Calu3 (cell line): ENCODE measurements around the gene ABCD3. TPM values are rescaled to one million over a fixed set of nuclear protein-coding genes. Genes with fewer than 3 reads are reported as not detected.

ENCODE experiments used
- BruUV-seq: library from RNA; stranded (reverse); fragments of 400-500 nt; replicated peaks from 2 replicates; lab custom pipeline; 2021; lab: Mats Ljungman, UMichigan
- CTCF ChIA-PET: fragments of 300-600 bp; sonication (Branson Sonifier 250); formaldehyde crosslinking; loops from one replicate; lab custom pipeline; 2022; ENCODE audit warnings: antibody characterized with exemption; lab: Charles Lee
- DNase-seq: peaks from one replicate; pipeline ENCODE4 v3.0.0; 2022
- H3K27ac Mint-ChIP-seq: one replicate; pipeline ENCODE4 v1.8.0; 2022; ENCODE audit warnings: mixed read lengths; ENCODE audit not compliant: unreplicated experiment
- H3K27me3 Mint-ChIP-seq: one replicate; pipeline ENCODE4 v1.8.0; 2022; ENCODE audit warnings: mixed read lengths; ENCODE audit not compliant: unreplicated experiment
- H3K36me3 Mint-ChIP-seq: one replicate; pipeline ENCODE4 v1.8.0; 2022; ENCODE audit warnings: mild to moderate bottlenecking, moderate library complexity, mixed read lengths; ENCODE audit not compliant: insufficient read depth, unreplicated experiment
- H3K4me1 Mint-ChIP-seq: one replicate; pipeline ENCODE4 v1.8.0; 2022; ENCODE audit warnings: mild to moderate bottlenecking, low read depth, mixed read lengths; ENCODE audit not compliant: unreplicated experiment
- H3K4me3 Mint-ChIP-seq: one replicate; pipeline ENCODE4 v1.8.0; 2022; ENCODE audit warnings: mild to moderate bottlenecking, low read depth, moderate library complexity, mixed read lengths; ENCODE audit not compliant: unreplicated experiment
- H3K9me3 Mint-ChIP-seq: one replicate; pipeline ENCODE4 v1.8.0; 2022; ENCODE audit warnings: low read depth, mixed read lengths; ENCODE audit not compliant: unreplicated experiment
- intact Hi-C: fragments of 100-400 bp; cut with micrococcal nuclease; formaldehyde crosslinking; loops from one replicate; pipeline ENCODE4 v1.10.0; 2022; ENCODE audit not compliant: unreplicated experiment
- total RNA-seq: library from RNA; stranded (reverse); gene quantifications from 2 replicates; pipeline ENCODE4 v1.2.3, GENCODE V29; 2022
- TF ChIP-seq, protein P1 (sequence below): fragments of 200-600 bp; IDR thresholded peaks from one replicate; pipeline ENCODE4 v1.8.0; 2022; ENCODE audit warnings: antibody characterized with exemption; ENCODE audit not compliant: unreplicated experiment

The ABCD3 gene
- total RNA-seq, 1 experiment from 2014 or later: 59.3 TPM

- TF ChIP-seq, protein P1, sequence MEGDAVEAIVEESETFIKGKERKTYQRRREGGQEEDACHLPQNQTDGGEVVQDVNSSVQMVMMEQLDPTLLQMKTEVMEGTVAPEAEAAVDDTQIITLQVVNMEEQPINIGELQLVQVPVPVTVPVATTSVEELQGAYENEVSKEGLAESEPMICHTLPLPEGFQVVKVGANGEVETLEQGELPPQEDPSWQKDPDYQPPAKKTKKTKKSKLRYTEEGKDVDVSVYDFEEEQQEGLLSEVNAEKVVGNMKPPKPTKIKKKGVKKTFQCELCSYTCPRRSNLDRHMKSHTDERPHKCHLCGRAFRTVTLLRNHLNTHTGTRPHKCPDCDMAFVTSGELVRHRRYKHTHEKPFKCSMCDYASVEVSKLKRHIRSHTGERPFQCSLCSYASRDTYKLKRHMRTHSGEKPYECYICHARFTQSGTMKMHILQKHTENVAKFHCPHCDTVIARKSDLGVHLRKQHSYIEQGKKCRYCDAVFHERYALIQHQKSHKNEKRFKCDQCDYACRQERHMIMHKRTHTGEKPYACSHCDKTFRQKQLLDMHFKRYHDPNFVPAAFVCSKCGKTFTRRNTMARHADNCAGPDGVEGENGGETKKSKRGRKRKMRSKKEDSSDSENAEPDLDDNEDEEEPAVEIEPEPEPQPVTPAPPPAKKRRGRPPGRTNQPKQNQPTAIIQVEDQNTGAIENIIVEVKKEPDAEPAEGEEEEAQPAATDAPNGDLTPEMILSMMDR: no peak
- intact Hi-C loops: no loop called here
- no peaks in the 10 kb centered on the region for H3K27me3 Mint-ChIP-seq
- H3K27ac Mint-ChIP-seq: no peak overlapping the region
- peaks cover under 1% of the 10 kb centered on the region for H3K36me3 Mint-ChIP-seq
- no peaks in the 10 kb centered on the region for H3K9me3 Mint-ChIP-seq
- no TSS peak for BruUV-seq
- H3K4me3 Mint-ChIP-seq: no peak overlapping the region
- CTCF ChIA-PET: no interaction called here
- peaks cover 14% of the 10 kb centered on the region for H3K4me1 Mint-ChIP-seq
- DNase-seq: no peak
Observed at GRCh38 chr1:94389298-94389697, 28.9 kb upstream of the ABCD3 start.

DNA sequence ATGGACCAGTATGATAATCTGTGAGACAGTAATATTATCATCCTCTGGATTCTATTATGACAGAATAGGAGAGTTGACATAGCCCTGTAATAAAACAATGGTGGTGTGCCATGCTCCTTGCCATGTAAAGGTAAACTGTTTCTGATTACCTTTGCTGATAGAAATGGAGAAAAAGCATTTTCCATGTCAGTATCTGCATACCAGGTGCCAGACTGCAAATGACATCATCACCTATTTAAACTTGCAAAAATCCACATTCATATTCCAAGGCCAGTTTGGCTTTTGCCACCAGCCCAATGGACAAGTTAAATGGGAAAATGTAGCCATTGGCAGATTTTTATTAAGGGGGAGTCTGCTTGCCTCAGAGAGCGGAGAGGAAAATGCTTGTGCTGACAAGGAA is 23.9 kb upstream of the ABCD3 start:
- H3K27me3 Mint-ChIP-seq: no peaks in the 10 kb centered on the region
- CTCF ChIA-PET: no interaction called here
- intact Hi-C loops: no loop called here
- no peaks in the 10 kb centered on the region for H3K9me3 Mint-ChIP-seq
- peaks cover 21% of the 10 kb centered on the region for H3K4me1 Mint-ChIP-seq
- BruUV-seq: no TSS peak
- no peaks in the 10 kb centered on the region for H3K36me3 Mint-ChIP-seq
- TF ChIP-seq, protein P1: no peak
- no peak for DNase-seq
- no peak overlapping the region for H3K4me3 Mint-ChIP-seq
- H3K27ac Mint-ChIP-seq: no peak overlapping the region

- Mint-ChIP-seq H3K9me3 (no peaks in the 10 kb centered on the region), H3K4me3 (no peak overlapping the region), H3K4me1 (peaks cover 26% of the 10 kb centered on the region), H3K27me3 (no peaks in the 10 kb centered on the region), H3K27ac (no peak overlapping the region), H3K36me3 (no peaks in the 10 kb centered on the region)
- intact Hi-C loops: no loop called here
- BruUV-seq: no TSS peak
- TF ChIP-seq, protein P1: no peak
- CTCF ChIA-PET: no interaction called here
- no peak for DNase-seq
Observed at GRCh38 chr1:94395231-94395630, 23.0 kb upstream of the ABCD3 start.

DNA sequence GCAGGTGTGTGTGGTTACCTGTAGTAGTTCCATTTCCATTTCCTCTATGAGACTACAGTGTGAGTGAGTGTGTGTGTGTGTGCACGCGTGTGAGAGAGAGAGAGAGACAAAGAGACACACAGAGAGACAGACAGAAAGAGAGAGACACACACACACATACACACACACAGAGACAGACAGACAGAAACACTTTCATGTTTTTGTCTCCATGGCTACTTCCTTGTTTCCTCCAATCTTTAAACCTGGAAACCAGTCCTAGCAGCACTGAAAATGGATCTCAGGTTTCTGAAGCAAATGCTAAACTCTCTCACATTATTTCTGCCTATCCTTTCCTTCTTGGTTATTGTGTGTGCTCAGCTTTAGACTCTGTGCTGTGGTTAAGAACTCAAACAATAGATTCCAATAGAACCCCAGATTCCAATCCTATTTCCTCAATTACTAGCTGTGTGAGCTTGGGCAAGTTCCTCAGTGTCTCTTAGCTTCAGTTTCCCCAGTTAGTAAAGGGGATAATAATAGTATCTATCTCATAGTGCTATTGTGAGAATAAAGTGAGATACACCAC is 22.4 kb upstream of the ABCD3 start:
- intact Hi-C loops: loop anchor here (1.0 kb wide), 1 partner anchor 12 kb away; no protein-coding TSS in a partner anchor
- CTCF ChIA-PET: no interaction called here
- no peaks in the 10 kb centered on the region for H3K27me3 Mint-ChIP-seq
- no peak overlapping the region for H3K27ac Mint-ChIP-seq
- H3K4me3 Mint-ChIP-seq: no peak overlapping the region
- peaks cover 26% of the 10 kb centered on the region for H3K4me1 Mint-ChIP-seq
- BruUV-seq: no TSS peak
- no peaks in the 10 kb centered on the region for H3K9me3 Mint-ChIP-seq
- TF ChIP-seq, protein P1: no peak
- H3K36me3 Mint-ChIP-seq: no peaks in the 10 kb centered on the region
- DNase-seq: no peak
